H1 (cell line): ENCODE measurements around the gene RWDD1. TPM values are rescaled to one million over a fixed set of nuclear protein-coding genes. Genes with fewer than 3 reads are reported as not detected.

ENCODE experiments used
- CTCF ChIA-PET: fragments of 300-600 bp; sonication (Branson Sonifier 250); formaldehyde crosslinking; loops from one replicate; lab custom pipeline; 2021; ENCODE audit not compliant: partially characterized antibody; lab: Charles Lee
- POLR2A ChIA-PET: fragments of 300-600 bp; sonication (Branson Sonifier 250); formaldehyde crosslinking; loops from one replicate; lab custom pipeline; 2021; ENCODE audit warnings: inconsistent platforms; ENCODE audit not compliant: partially characterized antibody; lab: Charles Lee
- DNase-seq, 2 experiments: peaks; one replicate each; pipeline versions ENCODE4 v3.0.0 to v3.0.0-alpha.2; 2010 to 2022; ENCODE audit warnings: low spot score in 2 of 2, low read depth in 1 of 2, mixed read lengths in 1 of 2
- FAIRE-seq: peaks from 2 replicates; lab custom pipeline; 2011; peaks lifted over from hg19 to GRCh38; lab: Jason Lieb, UNC
- H2AFZ ChIP-seq: 2 replicates; pipeline ENCODE4 v1.8.1; 2012; ENCODE audit warnings: low read length, inconsistent platforms
- H2AK5ac ChIP-seq: 2 replicates; pipeline ENCODE4 v1.6.1; 2013; ENCODE audit warnings: low read depth, low read length
- H2BK120ac ChIP-seq: replicated peaks from 2 replicates; pipeline ENCODE3; 2013; ENCODE audit warnings: low read depth, low read length, inconsistent platforms
- H2BK12ac ChIP-seq: 2 replicates; pipeline ENCODE4 v1.6.1; 2013; ENCODE audit warnings: low read depth, low read length
- H2BK15ac ChIP-seq: 2 replicates; pipeline ENCODE4 v1.6.1; 2013; ENCODE audit warnings: low read length
- H2BK20ac ChIP-seq: 2 replicates; pipeline ENCODE4 v1.6.1; 2013; ENCODE audit warnings: low read length
- H2BK5ac ChIP-seq: 2 replicates; pipeline ENCODE4 v1.6.1; 2013; ENCODE audit warnings: low read depth, low read length
- H3K14ac ChIP-seq: 2 replicates; pipeline ENCODE4 v1.6.1; 2013; ENCODE audit warnings: inconsistent platforms; ENCODE audit not compliant: insufficient read length
- H3K18ac ChIP-seq: 2 replicates; pipeline ENCODE4 v1.6.1; 2013; ENCODE audit warnings: low read length; ENCODE audit errors: extremely low read depth
- H3K23ac ChIP-seq: 2 replicates; pipeline ENCODE4 v1.6.1; 2013; ENCODE audit warnings: inconsistent platforms; ENCODE audit not compliant: insufficient read length
- H3K23me2 ChIP-seq: 2 replicates; pipeline ENCODE4 v1.6.1; 2013; ENCODE audit warnings: low read depth, low read length
- H3K27ac ChIP-seq: 2 replicates; pipeline ENCODE4 v1.6.1; 2011; ENCODE audit warnings: low read depth, low read length, inconsistent platforms
- H3K27me3 ChIP-seq, 4 experiments: replicated peaks in 1 of 4; 1 replicate in 1 of 4; 2 replicates in 3 of 4; pipeline versions ENCODE4 v1.6.1 to v1.8.1; 2011 to 2013; ENCODE audit warnings: low read length in 3 of 4, mild to moderate bottlenecking in 3 of 4, inconsistent platforms in 2 of 4, mixed read lengths in 2 of 4, moderate library complexity in 1 of 4; ENCODE audit not compliant: control insufficient read depth in 3 of 4, insufficient read depth in 3 of 4; ENCODE audit errors: extremely low read depth in 1 of 4
- H3K36me3 ChIP-seq, 4 experiments: 2 replicates each; pipeline versions ENCODE4 v1.6.1 to v1.8.1; 2011 to 2013; ENCODE audit warnings: mild to moderate bottlenecking in 4 of 4, low read length in 3 of 4, moderate library complexity in 2 of 4, control low read depth in 1 of 4, inconsistent platforms in 1 of 4; ENCODE audit not compliant: insufficient read depth in 4 of 4, control insufficient read depth in 2 of 4
- H3K4ac ChIP-seq: replicated peaks from 2 replicates; pipeline ENCODE3; 2013; ENCODE audit warnings: low read length, low read depth, mixed read lengths, inconsistent platforms; ENCODE audit not compliant: insufficient read length
- H3K4me1 ChIP-seq, 4 experiments: replicated peaks in 1 of 4; 1 replicate in 1 of 4; 2 replicates in 3 of 4; pipeline versions ENCODE4 v1.6.1 to v1.8.1; 2011 to 2013; ENCODE audit warnings: low read length in 3 of 4, inconsistent platforms in 2 of 4, mixed read lengths in 1 of 4; ENCODE audit not compliant: insufficient read depth in 4 of 4, control insufficient read depth in 3 of 4
- H3K4me2 ChIP-seq, 2 experiments: 2 replicates each; pipeline versions ENCODE4 v1.6.1 to v1.8.1; 2011 to 2013; ENCODE audit warnings: low read depth in 2 of 2, low read length in 2 of 2, control low read depth in 1 of 2, inconsistent platforms in 1 of 2, mild to moderate bottlenecking in 1 of 2; ENCODE audit not compliant: insufficient read depth in 1 of 2
- H3K4me3 ChIP-seq, 4 experiments: fragments of 200-600, 300-600 bp in 1 of 4; sonication (generic), shearing (Covaris generic), sonication (Bioruptor Twin) in 1 of 4; 2 replicates each; pipeline versions ENCODE4 v1.5.1 to v1.8.1; 2011 to 2016; ENCODE audit warnings: low read length in 4 of 4, low read depth in 3 of 4, control low read depth in 2 of 4, inconsistent platforms in 2 of 4, mild to moderate bottlenecking in 2 of 4, mixed read lengths in 1 of 4, moderate library complexity in 1 of 4; ENCODE audit not compliant: insufficient read depth in 2 of 4; ENCODE audit errors: extremely low read depth in 1 of 4
- H3K56ac ChIP-seq: replicated peaks from 2 replicates; pipeline ENCODE3; 2013; ENCODE audit warnings: low read depth, mild to moderate bottlenecking, mixed read lengths, low read length, inconsistent platforms; ENCODE audit not compliant: insufficient read length
- H3K79me1 ChIP-seq: 2 replicates; pipeline ENCODE4 v1.6.1; 2013; ENCODE audit warnings: low read depth, low read length, control low read depth
- H3K79me2 ChIP-seq, 2 experiments: 2 replicates each; pipeline versions ENCODE4 v1.6.1 to v1.8.1; 2012 to 2013; ENCODE audit warnings: low read length in 2 of 2, mild to moderate bottlenecking in 2 of 2, inconsistent platforms in 1 of 2; ENCODE audit not compliant: insufficient read depth in 2 of 2, control insufficient read depth in 1 of 2
- H3K9ac ChIP-seq, 4 experiments: replicated peaks in 1 of 4; 1 replicate in 1 of 4; 2 replicates in 3 of 4; pipeline versions ENCODE4 v1.6.1 to v1.8.1; 2011 to 2013; ENCODE audit warnings: low read depth in 3 of 4, low read length in 3 of 4, control low read depth in 2 of 4, mild to moderate bottlenecking in 2 of 4, moderate library complexity in 2 of 4, inconsistent platforms in 1 of 4; ENCODE audit errors: extremely low read depth in 1 of 4
- H3K9me3 ChIP-seq, 2 experiments: 2 replicates each; pipeline versions ENCODE4 v1.6.1 to v1.8.1; 2012 to 2013; ENCODE audit warnings: mild to moderate bottlenecking in 2 of 2, moderate library complexity in 2 of 2, control low read depth in 1 of 2, inconsistent platforms in 1 of 2, low read depth in 1 of 2, low read length in 1 of 2, mixed read lengths in 1 of 2; ENCODE audit not compliant: insufficient read depth in 2 of 2
- H4K20me1 ChIP-seq, 2 experiments: replicated peaks in 1 of 2; 2 replicates each; pipeline versions ENCODE3 to v1.8.1; 2011 to 2013; ENCODE audit warnings: inconsistent platforms in 2 of 2, low read length in 2 of 2, mild to moderate bottlenecking in 1 of 2; ENCODE audit not compliant: insufficient read depth in 2 of 2, control insufficient read depth in 1 of 2
- H4K5ac ChIP-seq: 2 replicates; pipeline ENCODE4 v1.6.1; 2013; ENCODE audit warnings: low read length, low read depth, mixed read lengths, inconsistent platforms; ENCODE audit not compliant: insufficient read length
- H4K8ac ChIP-seq: 2 replicates; pipeline ENCODE4 v1.8.0; 2013; ENCODE audit warnings: mild to moderate bottlenecking, moderate library complexity, low read length, inconsistent platforms; ENCODE audit not compliant: insufficient read depth; ENCODE audit errors: extremely low read depth
- H4K91ac ChIP-seq: replicated peaks from 2 replicates; pipeline ENCODE3; 2013; ENCODE audit warnings: low read length, mixed read lengths, inconsistent platforms; ENCODE audit not compliant: insufficient read length
- CTCF ChIP-seq, 3 experiments: IDR thresholded peaks; 1 replicate in 2 of 3; 2 replicates in 1 of 3; pipeline versions ENCODE4 v1.5.1 to v1.6.1; 2011; ENCODE audit warnings: low read length in 3 of 3, mild to moderate bottlenecking in 3 of 3, inconsistent platforms in 2 of 3, low read depth in 1 of 3, moderate library complexity in 1 of 3; ENCODE audit not compliant: insufficient read depth in 1 of 3; ENCODE audit errors: control extremely low read depth in 1 of 3
- EGR1 ChIP-seq: IDR thresholded peaks from 2 replicates; pipeline ENCODE4 v1.6.1; 2011; ENCODE audit warnings: low read depth, low read length, borderline replicate concordance
- RAD21 ChIP-seq, 2 experiments: IDR thresholded peaks in 1 of 2; conservative IDR thresholded peaks in 1 of 2; 2 replicates each; pipeline ENCODE4 v1.6.1; 2011; ENCODE audit warnings: low read depth in 2 of 2, low read length in 2 of 2, improper control_type of control experiment in 1 of 2, inconsistent platforms in 1 of 2, mild to moderate bottlenecking in 1 of 2, moderate library complexity in 1 of 2
- USF2 ChIP-seq: IDR thresholded peaks from 2 replicates; pipeline ENCODE4 v1.6.1; 2011; ENCODE audit warnings: low read length, improper control_type of control experiment
- WGBS, 2 experiments: shearing (Covaris generic) in 1 of 2; methylation state at CpG; one replicate each; pipeline versions ENCODE4 v1.1.6 to v1.1.7; 2013 to 2015; ENCODE audit warnings: low lambda C conversion rate in 2 of 2, mixed read lengths in 2 of 2, inconsistent platforms in 1 of 2, low coverage in 1 of 2, missing lambda C conversion rate in 1 of 2; ENCODE audit not compliant: insufficient replicate concordance in 2 of 2, insufficient coverage in 1 of 2, insufficient read length in 1 of 2; ENCODE audit errors: extremely low coverage in 1 of 2, missing lambda C conversion rate in 1 of 2; 5-methylcytosine and 5-hydroxymethylcytosine counted together
- polyA plus RNA-seq, 7 experiments: library from polyadenylated mRNA; depleted of rRNA in 3 of 7; stranded (reverse) in 5 of 7; unstranded in 2 of 7; fragments of >200 nt in 5 of 7; fragments of 200-250 nt in 2 of 7; gene quantifications; 1 replicate in 5 of 7; 2 replicates in 1 of 7; 4 replicates in 1 of 7; pipeline versions ENCODE4 v1.2.1 to v1.2.3, GENCODE V29; 2011 to 2013; ENCODE audit warnings: missing spikeins in 2 of 7, mixed read lengths in 2 of 7
- total RNA-seq: library from RNA; stranded (reverse); fragmentation: NEBNext Ultra II Directional; extraction: Animal tissue kit (Norgen Biotek cat#: 25700); gene quantifications from 2 replicates; pipeline ENCODE4 v1.2.1, GENCODE V29; 2021

Gene RWDD1
- total and polyA plus RNA-seq, 2 of the 8 experiments (the other 6 are each of a cell fraction or from before 2014, with no cell fraction given) = 19.5 to 35.2 TPM

GRCh38 chr6:116561377-116562018 is 9.8 kb upstream of the RWDD1 start:
- H3K18ac ChIP-seq = no peak overlapping the region
- H3K79me1 ChIP-seq = no peaks in the 10 kb centered on the region
- H2AFZ ChIP-seq = peak overlapping the region; percentile 94
- H4K20me1 ChIP-seq = no peaks in the 10 kb centered on the region
- no peaks in the 10 kb centered on the region for H3K23me2 ChIP-seq
- H3K4ac ChIP-seq = no peak overlapping the region
- no peak overlapping the region for H4K5ac ChIP-seq
- no peak overlapping the region for H2BK15ac ChIP-seq
- ChIA-PET POLR2A (interaction anchor here (1.6 kb wide), 1 partner anchor 10 kb away, joined by 6 read pairs; the partner anchor contains the start of gene RWDD1), CTCF (interaction anchor here (0.6 to 6.7 kb wide), 58 partner anchors 7 to 359 kb away, joined by 3 to 59 read pairs (median 4); partner anchors contain the start of genes CALHM4, CALHM5, RWDD1 and TRAPPC3L)
- H2BK20ac ChIP-seq = no peak overlapping the region
- H2BK12ac ChIP-seq = no peak overlapping the region
- H3K9ac ChIP-seq = peak overlapping the region in 1 of 4 experiments; percentile 34; a peak in 1 of 7 replicates
- no peak overlapping the region for H3K56ac ChIP-seq
- no peaks in the 10 kb centered on the region for H3K4me1 ChIP-seq
- no peak overlapping the region; a peak in 1 of 8 replicates for H3K4me3 ChIP-seq
- no peak overlapping the region for H3K23ac ChIP-seq
- TF ChIP-seq USF2 = peak; percentile 26; the same call in 1 of the 2 replicates
- TF ChIP-seq EGR1 = no peak
- peak; percentile 38 to 88 (median 84) for TF ChIP-seq CTCF (IDR thresholded peaks at IDR 0.05; ENCODE audit: control extremely low read depth in 1 of 3, insufficient read depth in 1 of 3, low read depth in 1 of 3, low read length in 3 of 3)
- peak; percentile 87 for TF ChIP-seq RAD21 (IDR thresholded peaks at IDR 0.05 in 1 of 2, conservative IDR thresholded peaks at IDR 0.05 in 1 of 2; ENCODE audit: low read depth in 2 of 2, low read length in 2 of 2)
- no peak overlapping the region for H2BK5ac ChIP-seq
- FAIRE-seq = peak; percentile 86
- H4K91ac ChIP-seq = no peak overlapping the region
- H3K27me3 ChIP-seq = no peaks in the 10 kb centered on the region
- H3K4me2 ChIP-seq = peak overlapping the region in 1 of 2 experiments; percentile 23; a peak in 1 of 4 replicates
- no peak overlapping the region for H2BK120ac ChIP-seq
- 54% methylated on average over 9 of the region's 9 CpGs; no CpG with 5 or more reads in 1 of the 2 experiments for WGBS, 2 experiments
- no peak overlapping the region for H3K27ac ChIP-seq
- H3K36me3 ChIP-seq = no peaks in the 10 kb centered on the region
- peak in 1 of 2 experiments; percentile 83 for DNase-seq
- H3K14ac ChIP-seq = no peak overlapping the region
- no peaks in the 10 kb centered on the region for H3K79me2 ChIP-seq
- no peak overlapping the region for H2AK5ac ChIP-seq
- H3K9me3 ChIP-seq = no peaks in the 10 kb centered on the region
- H4K8ac ChIP-seq = no peak overlapping the region
